NCI-H1092 (cell line): ENCODE data around the gene TMEM87A.

Source experiments
- DNase-seq: peaks from one replicate; lab custom pipeline; 2025; lab: John Stamatoyannopoulos, UW

The TMEM87A gene

GRCh38 chr15:42202653-42203052 is 70.6 kb downstream of the TMEM87A start:
- no peak for DNase-seq

GRCh38 chr15:42201801-42202200 is 71.4 kb downstream of the TMEM87A start:
- no peak for DNase-seq

- DNase-seq, result no peak
These were observed 74.1 kb downstream of the TMEM87A start for GRCh38 chr15:42199126-42199525.

GRCh38 chr15:42198516-42198915 is 74.7 kb downstream of the TMEM87A start:
- DNase-seq, result no peak

GRCh38 chr15:42194513-42194912 is 78.7 kb downstream of the TMEM87A start:
- no peak for DNase-seq

GRCh38 chr15:42193383-42193782 is 79.8 kb downstream of the TMEM87A start:
- DNase-seq, result no peak

- DNase-seq, result no peak
These were observed 81.5 kb downstream of the TMEM87A start for GRCh38 chr15:42191610-42192346.

- no peak for DNase-seq
These were observed 82.9 kb downstream of the TMEM87A start for GRCh38 chr15:42190370-42190769.

- no peak for DNase-seq
These were observed 87.4 kb downstream of the TMEM87A start for GRCh38 chr15:42185801-42186200.

GRCh38 chr15:42184736-42185135 is 88.5 kb downstream of the TMEM87A start:
- no peak for DNase-seq

GRCh38 chr15:42184296-42184695 is 88.9 kb downstream of the TMEM87A start:
- no peak for DNase-seq

- no peak for DNase-seq
These were observed 90.3 kb downstream of the TMEM87A start for GRCh38 chr15:42182961-42183360.

GRCh38 chr15:42182328-42182886 is 90.8 kb downstream of the TMEM87A start:
- DNase-seq, result no peak

- DNase-seq, result no peak
These were observed 95.2 kb downstream of the TMEM87A start for GRCh38 chr15:42178056-42178455.

- no peak for DNase-seq
These were observed 97.6 kb downstream of the TMEM87A start for GRCh38 chr15:42175671-42176070.

GRCh38 chr15:42172475-42172874 is 100.8 kb downstream of the TMEM87A start:
- DNase-seq, result no peak

- DNase-seq, result no peak
These were observed 101.4 kb downstream of the TMEM87A start for GRCh38 chr15:42171795-42172194.

GRCh38 chr15:42171122-42171521 is 102.1 kb downstream of the TMEM87A start:
- DNase-seq, result no peak

- no peak for DNase-seq
These were observed 106.8 kb downstream of the TMEM87A start for GRCh38 chr15:42166225-42166940.

GRCh38 chr15:42165106-42165505 is 108.1 kb downstream of the TMEM87A start:
- DNase-seq, result no peak

- no peak for DNase-seq
These were observed 109.2 kb downstream of the TMEM87A start for GRCh38 chr15:42163947-42164550.

- no peak for DNase-seq
These were observed 109.9 kb downstream of the TMEM87A start for GRCh38 chr15:42163291-42163690.
